NCI-H2081 (cell line): ENCODE measurements around the gene MIOS.

Source experiments
- DNase-seq, 2 experiments: peaks; one replicate each; lab custom pipeline; 2025; lab: John Stamatoyannopoulos, UW

MIOS gene

DNA sequence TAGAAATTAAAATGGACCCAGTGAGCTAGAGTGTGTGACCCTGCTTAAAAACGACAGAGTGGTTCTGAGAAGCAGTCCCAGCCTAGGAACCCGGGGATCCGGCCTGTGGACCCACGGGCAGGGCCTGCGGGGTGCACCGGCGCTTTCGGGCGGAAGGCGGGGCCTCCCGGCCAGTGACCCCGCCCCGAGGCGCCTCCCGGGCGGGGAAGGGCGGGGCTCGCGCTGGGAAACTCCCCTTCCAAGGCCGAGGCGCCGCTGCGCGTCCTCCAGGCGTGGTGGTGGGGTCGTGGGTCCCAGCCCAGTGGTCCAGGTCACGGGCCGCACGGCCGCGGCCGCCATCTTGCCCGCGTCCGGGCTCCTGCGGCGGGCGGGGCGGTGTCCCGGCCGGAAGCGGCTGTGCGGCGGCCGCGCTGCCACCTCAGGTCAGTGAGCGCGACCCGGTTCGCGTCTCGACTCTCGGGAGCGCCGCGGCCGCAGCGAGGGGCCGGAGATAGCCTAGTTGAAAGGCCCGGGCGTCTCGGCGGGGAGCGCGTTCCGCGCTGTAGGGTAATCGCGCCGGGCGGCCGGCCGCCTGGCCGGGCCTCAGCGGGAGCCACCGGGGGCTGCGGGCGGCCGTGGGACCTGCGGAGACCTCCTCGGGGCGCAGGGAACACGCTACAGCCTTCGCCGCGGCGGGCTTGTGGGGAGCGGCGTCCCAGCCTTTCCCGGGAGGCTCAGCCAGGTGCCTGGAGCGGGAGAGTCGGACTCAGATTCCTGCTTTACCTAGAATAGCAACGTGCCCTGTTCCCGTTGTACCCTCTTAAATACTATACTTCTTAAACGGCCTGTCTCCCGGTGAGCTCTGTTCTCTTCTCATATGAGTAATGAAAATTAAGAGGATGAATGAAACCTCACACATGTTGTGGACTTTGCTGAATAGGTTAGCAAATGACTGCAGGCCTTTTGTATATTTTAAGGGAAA is at the start of gene MIOS:
Gene MIOS, plus strand, starts transcription at position 234 of the 961 bp plus-strand sequence. CDS start 5,592 bp downstream, outside the sequence.
- DNase-seq: peak; percentile 63 to 77

DNA sequence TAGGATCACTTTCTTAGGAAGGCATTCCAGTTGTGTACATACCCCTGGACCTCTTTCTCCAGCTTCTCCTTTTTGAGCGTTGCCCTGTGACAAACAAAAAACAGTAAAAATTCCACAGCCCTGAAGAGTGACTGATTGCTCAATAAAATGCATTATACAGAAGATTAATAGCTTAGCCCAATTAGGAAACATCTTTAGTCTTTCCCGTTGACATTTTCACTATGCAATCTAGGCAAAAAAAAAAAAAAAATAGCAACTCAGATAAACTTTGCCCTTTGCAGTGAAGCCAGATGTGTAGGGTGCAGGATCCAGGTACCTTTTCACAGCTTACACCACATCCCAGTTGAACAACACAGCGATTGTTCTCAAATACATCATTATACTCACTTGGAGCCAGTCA is 48.9 kb upstream of the MIOS start:
- DNase-seq: no peak

DNA sequence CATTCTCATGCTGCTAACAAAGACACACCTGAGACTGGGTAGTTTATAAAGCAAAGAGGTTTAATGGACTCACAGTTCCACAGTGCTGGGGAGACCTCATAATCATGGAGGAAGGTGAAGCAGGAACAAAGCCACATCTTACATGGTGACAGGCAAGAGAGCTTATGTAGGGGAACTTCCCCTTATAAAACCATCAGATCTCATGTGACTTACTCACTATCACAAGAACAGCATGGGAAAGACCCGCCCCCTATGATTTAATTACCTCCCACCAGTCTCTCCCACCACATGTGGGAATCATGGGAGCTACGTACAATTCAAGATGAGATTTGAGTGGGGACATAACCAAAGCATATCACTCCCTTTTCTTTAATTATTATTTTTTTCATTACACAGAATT is 47.6 kb upstream of the MIOS start:
- no peak for DNase-seq

DNA sequence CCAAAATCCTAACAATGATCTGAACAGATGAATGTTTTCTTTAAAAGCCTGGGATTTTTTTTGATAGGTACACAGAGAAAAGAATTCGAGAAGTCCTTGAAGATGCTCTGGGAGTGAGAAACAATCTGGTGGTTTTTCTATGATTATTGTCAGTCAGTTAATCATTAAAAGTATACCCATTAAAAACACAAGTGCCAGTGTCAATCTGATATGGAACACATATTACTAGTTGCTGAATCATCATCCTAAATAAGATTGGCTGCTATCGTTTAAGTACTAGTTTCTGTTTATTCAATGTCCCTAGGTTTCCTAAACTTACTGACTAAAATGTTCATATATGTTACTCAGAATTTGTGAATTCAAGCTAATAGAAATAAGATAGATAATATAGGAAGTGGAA is 47.2 kb upstream of the MIOS start:
- no peak for DNase-seq

DNA sequence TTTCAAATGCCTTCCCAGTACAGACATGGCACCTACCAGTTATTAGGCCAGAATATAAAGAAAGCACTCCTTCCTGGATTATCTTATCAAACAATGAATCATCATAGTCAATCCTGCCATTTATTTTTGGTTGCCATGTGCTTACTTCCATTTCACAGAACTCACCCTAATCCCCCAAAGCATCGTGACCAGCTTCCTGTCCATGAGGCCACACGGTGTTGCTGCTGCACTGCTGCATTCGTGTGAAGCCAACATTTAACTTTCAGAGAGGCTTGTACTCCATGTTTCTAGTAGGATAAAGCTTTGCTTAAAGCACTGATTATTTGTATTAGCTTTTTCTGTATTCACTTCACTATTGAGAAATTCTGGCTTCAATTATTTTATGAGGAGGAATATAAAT is 45.4 kb upstream of the MIOS start:
- DNase-seq: no peak

DNA sequence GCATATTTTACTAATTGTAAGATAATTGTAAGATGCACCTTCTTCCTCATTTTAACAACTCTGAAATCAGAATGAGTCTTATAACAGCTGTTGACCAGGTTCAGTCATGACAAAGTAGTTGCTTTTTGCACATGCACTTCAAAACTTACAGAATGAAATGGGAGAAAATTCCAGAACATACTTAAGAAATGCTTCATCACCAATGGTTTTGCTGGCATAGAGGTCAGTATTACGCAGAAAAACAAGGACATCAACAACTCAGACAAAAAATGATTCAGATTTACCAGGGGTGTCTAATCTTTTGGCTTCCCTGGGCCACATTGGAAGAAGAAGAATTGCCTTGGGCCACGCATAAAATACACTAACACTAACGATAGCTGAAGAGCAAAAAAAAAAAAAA is 44.3 kb upstream of the MIOS start:
- no peak for DNase-seq

DNA sequence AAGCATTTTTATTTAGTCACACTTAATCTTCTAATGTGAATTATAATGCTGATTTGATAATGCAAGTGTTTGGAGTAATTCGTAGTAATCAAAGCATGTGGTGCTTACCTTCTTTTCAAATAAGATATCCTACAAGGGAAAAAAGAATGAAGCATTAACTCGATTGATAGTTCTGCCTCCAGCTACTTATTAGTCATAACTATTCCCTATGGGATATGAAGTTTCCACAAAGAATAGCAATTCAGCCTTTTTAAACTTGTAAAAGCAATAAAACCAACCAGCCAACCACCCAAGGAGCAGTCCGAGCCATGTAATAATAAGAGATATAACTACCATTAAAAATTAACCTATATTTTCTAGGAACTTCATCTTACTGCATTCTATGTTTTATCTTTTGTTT is 42.6 kb upstream of the MIOS start:
- DNase-seq: no peak

DNA sequence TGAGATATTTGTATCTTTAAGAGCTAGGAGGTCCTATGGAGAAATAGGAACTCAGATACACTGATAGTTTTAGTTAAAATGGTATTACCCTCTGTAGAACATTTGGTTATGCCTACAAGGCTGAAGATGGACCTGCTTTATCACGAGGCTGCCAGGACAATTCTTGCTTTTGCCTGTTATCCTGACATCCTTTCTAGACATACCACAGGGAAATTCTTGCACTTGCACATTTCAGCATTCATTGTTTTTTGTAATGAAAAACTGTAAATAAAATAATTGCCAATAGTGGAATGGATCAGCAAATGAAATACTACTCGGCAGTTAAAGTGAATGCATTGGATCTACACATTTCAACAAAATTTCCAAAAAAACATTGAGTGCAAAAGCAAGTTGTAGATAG is 40.7 kb upstream of the MIOS start:
- no peak for DNase-seq

DNA sequence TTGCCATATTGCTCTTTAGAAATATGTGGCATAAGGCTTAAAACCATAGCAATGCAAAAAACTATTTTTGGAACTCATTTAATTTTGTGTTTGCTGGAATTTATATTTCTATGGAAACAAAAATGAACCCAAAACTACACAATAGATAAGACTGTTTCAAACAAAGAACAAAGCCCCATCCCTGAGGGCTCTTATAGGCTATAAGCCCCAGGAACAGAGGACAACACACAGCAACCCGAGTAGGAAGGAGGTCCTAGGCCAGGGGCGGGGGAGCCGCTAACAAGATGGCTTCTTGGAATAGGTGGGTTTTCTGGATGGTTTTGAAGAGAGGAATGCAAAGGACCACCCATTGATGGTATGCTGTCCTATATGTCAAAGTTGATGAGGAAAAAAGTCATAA is 39.6 kb upstream of the MIOS start:
- DNase-seq: no peak

DNA sequence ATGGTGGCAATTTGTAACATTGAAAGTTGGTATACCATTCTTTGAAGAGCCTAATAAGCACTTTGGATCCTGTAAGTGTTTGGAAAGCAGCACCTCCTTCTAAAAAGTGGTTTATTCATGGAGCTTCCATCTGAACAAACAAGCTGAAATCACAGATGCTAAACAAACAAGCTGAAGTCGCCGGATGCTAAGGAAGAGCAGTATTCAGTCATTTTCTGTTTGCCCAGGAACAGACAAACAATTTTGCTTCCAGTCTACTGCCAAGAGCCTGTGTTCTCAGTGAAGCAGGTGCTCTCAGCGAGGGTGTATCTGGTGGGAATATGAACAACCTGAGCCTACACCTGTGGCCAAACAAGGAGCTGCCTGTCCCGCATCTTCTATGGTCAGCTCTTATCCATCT is 37.4 kb upstream of the MIOS start:
- peak; percentile 39 to 85 for DNase-seq

DNA sequence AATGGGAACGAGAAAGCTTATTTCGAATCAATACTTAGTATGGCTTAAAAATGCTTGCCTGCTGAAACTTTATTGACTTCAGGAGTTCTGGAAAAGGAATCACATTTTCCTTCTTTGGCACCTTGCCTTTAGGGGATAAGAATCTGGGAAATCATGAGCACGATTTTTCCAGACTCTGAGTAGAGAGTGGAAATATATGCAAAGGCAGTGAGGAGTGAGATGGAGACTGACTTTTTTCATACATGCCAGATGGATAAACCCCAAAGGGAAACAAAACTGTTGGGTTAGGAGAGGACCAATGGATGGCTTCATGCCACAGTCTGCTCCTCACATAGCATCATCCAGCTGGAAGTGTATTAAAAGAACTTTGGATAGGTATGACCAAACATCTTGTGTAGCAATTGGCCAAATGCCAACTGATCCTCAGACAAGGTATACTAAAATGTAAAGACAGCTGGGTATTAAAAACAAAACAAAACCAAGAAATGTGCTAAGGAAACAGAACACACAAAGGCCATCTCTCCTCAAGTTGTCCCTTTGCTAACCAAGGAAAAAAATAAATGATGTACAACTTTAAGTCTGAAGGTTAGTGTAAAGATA is 32.8 kb upstream of the MIOS start:
- no peak for DNase-seq

DNA sequence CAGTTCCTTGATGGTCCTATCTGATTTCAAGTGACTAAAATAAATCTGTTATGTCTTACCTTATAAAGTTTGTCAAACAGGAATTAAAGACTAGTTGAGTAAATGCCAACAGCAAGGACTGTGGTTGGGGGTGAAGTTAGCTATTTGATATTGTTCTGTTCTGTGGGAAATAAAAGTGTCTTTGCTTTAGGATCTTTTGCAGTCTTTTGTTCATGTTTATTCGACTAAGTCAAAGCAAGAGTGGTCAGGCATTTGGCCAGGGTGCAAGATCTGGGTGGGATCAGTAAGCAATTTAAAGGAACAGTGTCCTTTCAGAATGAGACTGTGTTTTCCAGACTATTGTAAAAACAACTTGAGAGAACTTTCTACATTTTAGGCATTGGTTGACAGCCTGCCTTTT is 31.0 kb upstream of the MIOS start, which contains the start of gene COL28A1:
Gene COL28A1, minus strand, starts transcription at position 183 of the 400 bp plus-strand sequence. CDS start 2,998 bp downstream, outside the sequence.
- DNase-seq: no peak

DNA sequence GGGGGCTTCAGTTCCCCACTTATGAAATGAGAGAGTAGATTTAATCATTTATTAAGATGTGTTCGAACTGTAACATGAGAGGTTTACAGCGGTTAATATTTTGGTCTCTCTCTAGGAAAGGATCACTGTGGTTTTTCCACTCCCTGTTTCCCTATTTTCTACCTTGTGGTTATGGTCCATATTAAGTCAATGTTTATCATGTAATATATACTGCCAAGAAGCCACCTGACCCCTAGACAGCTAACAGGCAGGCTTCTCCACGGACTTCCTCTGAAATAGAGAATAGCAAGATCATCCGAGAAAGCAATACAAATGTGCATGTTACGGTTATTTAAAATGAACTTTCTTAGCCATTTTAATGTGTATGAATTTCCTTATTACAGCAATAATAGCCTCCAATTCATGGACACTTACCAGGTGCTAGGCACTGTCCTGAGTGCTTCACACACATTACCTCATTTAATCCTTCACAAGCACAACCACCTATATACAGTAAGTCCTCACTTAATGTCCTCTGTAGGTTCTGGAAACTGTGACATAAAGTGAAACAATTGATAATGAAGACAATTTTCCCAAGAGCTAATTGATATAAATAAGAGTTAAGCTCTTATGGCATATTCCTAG is 30.2 kb upstream of the MIOS start:
- DNase-seq: no peak

DNA sequence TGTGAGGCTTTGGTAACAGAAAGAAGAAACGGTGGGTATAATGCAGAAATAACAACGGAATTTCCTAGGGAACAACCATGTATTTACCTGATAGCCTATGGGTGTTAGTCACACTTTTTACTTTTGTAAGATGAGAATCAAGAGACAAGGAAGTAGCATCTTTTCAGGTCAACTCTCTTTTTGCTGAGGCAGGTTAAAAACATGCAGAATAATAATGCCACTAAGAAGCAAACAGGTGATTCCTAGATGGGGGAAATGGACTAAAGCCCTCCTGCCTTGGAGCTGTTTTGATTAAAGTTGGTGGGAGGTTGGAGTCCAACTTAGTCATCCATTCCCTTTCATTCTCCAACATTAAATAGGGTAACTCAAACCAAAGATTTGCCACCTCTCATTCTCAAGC is 29.0 kb upstream of the MIOS start:
- DNase-seq: no peak

DNA sequence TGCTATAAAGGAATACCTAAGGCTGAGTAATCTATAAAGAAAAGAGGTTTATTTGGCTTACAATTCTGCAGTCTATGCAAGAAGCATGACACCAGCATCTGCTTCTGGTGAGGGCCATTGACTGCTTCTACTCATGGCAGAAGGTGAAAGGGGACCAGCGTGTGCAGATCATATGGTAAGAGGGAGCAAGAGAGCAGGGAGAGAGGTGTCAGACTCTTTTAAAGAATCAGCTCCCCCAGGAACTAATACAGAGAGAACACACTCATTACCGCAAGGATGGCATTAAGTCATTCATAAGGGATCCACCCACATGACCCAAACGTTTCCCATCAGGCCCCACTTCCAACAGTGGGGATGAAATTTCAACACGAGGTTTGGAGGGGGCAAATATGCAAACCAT is 27.5 kb upstream of the MIOS start:
- no peak for DNase-seq

DNA sequence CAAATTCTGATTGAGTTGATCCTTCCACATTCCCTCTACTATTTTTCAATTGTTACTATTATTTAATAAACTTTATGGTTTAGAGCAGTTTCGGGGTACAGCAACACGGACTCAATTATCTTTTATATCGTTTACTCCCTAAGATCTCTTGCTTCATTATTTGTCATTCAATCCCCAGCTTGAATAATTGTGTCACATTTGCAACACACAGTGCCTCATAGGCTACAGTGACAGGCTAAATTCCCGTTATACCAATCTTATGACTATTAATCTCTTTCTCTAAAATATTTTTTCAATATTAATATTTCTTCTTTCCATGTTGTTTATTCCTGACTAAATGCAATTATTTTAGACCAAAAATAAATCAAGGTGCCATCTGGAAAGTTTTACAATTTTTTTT is 27.0 kb upstream of the MIOS start:
- no peak for DNase-seq

DNA sequence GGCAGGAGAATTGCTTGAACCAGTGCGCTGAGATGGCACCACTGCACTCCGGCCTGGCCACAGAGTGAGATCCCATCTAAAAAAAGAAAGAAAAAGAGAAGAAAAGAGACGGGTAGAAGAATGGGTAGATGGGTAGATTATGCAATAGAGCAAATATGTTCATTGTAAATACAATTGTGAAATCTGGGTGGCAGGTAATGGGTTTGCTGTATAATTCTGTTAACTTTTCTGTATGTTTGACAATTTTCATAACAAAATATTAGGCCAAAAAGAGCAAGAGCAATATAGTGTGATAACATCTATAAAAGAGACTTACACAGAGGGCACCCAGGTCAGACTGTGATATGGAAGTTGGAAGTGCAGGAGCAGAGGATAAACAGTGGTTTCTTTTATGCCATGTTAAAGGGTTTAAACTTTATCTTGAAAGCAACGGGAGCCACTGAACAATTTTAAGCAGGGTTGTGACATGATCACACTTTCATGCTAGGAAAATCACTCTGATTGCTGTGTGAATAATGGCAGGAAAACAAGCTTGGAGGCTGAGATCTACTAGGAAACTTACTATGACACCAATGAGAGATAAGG is 24.3 kb upstream of the MIOS start:
- no peak for DNase-seq

DNA sequence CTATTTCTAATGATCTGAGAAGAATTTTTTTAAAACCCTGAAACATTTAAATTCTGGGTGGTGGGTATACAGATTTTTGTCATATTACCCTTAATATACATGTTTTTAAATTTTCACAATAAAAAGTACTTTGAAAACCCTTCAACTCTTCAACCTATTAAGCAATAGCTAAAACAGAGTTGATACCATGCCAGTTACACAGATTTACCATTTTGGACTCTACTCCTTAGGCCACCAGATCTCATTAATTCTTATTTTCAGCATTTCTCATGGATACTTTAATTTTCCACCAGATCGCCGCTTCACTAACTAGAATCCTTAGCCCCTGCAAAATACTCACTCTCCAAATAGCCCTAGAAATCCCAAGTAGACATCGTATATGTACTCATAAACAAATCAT is 18.3 kb upstream of the MIOS start:
- DNase-seq: no peak

DNA sequence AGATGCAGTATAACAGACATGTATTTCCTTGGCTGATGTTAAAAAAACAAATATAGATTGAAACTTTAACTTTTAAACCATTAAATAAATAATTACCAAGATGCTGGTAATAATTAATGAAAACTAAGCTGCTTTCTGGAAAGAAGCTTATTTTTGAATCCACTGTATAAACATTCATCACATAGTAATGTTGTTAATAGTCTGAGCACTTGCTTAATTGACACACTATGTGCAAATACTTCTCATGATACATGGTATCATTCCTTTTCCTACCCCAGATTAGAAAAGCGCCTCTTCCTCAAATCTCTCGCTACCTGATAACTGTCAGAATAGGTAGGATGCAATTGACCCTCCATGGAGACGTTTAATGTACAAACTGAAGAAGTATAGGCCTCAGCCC is 16.0 kb upstream of the MIOS start:
- no peak for DNase-seq

DNA sequence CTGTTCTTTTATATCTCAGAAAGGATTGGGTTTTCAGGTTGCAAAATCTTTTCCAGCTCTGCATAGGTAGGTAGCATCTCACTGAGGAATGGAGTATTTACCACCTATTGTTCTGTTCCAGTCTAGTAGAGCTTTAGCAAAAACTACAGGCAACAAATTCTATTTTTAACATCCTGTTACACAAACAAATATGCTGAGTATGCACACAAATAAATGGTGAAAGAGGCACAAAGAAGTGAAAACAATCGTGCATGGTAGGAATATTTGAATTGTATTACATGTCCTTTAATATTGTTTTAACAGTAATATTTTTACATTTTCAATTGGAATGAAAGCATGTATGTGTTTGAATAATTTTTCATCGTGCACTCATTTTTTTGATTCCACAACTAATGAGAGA is 14.5 kb upstream of the MIOS start:
- no peak for DNase-seq

DNA sequence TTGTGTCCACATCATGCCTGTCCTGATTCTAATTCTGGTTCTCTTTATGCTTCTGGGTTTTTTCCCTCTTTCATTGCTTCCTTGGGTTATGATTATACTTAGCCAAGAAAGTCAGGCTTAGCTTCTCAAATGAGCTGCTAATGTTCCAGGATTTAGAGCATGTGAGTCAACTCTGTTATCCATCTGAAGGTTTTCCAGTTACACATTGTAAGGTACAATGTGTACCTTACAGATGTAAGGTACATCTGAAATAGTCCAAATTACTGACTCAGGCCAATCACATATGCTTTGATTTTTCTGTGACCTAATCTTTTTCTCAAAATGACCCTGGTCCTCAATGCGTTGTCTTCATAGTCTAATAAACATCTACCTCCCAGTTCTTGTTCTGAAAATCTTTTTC is 13.3 kb upstream of the MIOS start:
- DNase-seq: no peak

DNA sequence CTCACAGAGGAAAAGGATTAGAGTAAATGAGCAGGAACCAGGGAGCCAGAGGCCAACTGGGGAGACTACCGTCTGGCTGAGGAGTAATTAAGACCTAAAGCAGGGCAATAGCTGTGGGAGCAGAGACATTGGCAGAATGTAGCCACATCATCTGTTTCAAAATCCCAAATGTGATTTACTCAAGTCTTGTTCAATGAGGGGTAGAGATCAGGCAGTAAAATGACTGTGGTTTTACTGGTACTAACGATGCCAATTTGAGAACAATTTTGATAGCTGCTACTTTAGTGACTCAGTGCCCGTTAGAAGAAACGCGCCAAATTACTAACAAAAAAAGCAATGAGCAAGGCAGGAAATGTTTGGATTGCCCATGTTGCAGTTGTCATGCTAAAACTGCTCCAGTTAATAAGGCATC is 12.7 kb upstream of the MIOS start:
- peak; percentile 32 to 89 for DNase-seq
